ENCODE measurements around the gene MYO18A.

The MYO18A gene

DNA sequence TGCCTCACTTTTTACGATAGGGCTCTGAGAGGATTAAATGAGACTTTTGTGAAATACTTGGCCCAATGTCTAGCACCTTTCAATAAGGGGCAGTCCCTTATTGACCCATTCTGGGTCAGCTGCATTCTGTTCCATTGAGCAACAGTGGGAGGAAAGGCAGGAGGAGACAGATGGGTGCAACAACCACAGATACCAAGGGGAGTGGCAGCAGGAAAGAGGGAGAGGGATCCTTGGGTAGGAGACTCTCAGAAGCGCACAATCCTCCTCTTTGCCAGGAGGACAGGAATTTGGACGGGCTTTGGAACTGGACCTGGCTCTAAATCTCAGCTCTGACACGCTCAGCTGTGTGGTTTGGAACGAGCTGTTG lies 133.7 kb downstream of the MYO18A start:
- Mint-ChIP-seq H3K27ac (peak overlapping the region; percentile 73), H3K36me3 (ENCODE audit: low read depth) (no peaks in the 10 kb centered on the region), H3K9me3 (no peaks in the 10 kb centered on the region), H3K27me3 (peaks cover 5% of the 10 kb centered on the region), H3K4me1 (ENCODE audit: low read depth) (peaks cover 64% of the 10 kb centered on the region), H3K4me3 (no peak overlapping the region)
- intact Hi-C loops (cut with micrococcal nuclease) = no loop called here

DNA sequence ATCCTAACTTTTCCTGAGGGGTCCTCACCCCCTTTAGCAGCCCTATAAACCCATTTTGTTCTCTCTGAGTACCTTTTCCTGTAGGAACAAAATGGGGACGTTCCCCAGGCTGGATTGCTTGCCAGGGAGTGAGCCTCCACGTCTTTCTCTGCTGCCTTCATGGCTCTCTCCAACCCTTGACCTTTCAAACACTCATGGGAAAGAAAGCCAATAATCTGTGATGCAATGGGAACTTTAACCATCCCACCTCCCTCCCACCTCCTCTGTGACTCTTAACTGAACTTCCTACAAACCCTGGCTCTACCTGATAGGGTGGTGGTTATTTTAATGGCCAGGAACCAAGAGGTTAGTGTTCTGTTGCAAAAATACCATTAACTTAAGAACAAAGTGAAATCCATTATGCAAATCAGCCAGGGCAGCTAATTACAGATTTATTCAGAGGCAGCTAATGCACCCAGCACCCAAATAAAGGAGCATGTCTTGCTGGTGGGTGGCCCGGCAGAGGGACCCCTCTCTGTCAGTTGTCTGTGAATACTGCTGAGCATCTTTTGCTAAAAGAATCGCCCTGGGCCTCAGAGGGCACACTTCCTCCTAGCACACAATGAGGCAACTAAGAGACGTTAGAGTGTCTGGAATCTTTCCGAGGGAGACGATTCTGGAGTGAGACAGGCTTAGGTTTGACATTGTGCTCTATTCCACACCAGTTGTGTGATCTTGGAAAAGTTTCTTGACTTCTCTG lies 134.3 kb downstream of the MYO18A start:
- intact Hi-C loops (cut with micrococcal nuclease) = no loop called here

DNA sequence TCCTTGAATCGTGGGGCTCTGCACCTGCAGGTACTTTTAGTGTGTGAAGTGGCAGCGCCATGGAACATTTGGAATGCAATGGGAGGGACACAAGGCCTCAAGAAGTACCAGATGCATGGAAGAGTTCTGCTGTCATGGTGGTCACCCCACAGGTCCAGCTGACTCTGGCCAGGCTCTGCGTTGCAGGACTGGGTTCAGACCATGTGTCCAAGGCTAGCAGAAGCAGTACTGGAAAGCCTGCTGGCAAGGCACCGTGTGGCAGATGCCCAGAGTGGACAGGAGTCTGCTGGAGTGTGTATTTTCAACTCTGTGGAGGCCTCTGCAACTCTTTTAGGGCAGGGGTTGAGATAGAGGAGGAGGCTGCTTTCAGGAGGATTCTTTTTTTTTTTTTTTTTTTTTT lies 135.2 kb downstream of the MYO18A start:
- no peaks in the 10 kb centered on the region for H3K9me3 Mint-ChIP-seq

More for the DNA sequence above, 134.3 kb downstream of the MYO18A start:
- H3K9me3 Mint-ChIP-seq = no peaks in the 10 kb centered on the region
- H3K27me3 Mint-ChIP-seq = peaks cover 5% of the 10 kb centered on the region
- peaks cover 70% of the 10 kb centered on the region for H3K4me1 Mint-ChIP-seq (ENCODE audit: low read depth)
- peak overlapping the region; percentile 73 for H3K27ac Mint-ChIP-seq
- H3K4me3 Mint-ChIP-seq = no peak overlapping the region
- H3K36me3 Mint-ChIP-seq (ENCODE audit: low read depth) = no peaks in the 10 kb centered on the region

DNA sequence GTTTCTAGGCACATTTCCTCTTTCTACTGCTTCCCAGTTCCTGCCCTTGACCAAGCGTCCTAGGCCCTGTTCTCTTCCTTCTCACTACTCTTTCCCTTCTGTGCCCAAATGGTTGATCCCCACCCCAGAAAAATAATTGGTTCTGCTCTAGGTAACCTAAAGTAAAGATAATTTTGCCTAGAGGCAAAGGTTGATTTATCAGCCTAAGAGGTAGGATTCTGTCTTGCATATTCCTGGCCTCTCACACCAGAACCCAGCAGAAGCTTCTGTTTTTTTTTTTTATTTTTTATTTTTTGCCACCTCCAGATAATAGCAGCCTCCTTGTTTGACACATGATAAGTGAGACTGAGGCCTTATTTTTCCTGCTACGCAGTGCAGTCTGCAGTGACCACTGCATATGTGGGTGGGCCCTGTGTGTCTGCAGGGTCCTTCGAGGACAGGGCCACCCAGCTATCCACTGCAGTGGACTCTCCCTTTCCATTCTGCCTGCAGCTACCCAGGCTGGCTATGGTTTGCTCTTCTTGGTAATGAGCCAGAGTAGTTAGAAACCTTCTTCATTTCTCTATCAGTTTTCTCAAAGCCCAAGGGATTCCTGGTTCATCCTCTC lies 136.6 kb downstream of the MYO18A start:
- H3K4me3 Mint-ChIP-seq = peak overlapping the region; percentile 17
- H3K27ac Mint-ChIP-seq = peak overlapping the region; percentile 95
- intact Hi-C loops (cut with micrococcal nuclease) = loop anchor here (5.0 kb wide), 2 partner anchors 34 to 69 kb away; no protein-coding TSS in a partner anchor
- no peaks in the 10 kb centered on the region for H3K36me3 Mint-ChIP-seq (ENCODE audit: low read depth)
- H3K9me3 Mint-ChIP-seq = no peaks in the 10 kb centered on the region
- peaks cover 75% of the 10 kb centered on the region for H3K4me1 Mint-ChIP-seq (ENCODE audit: low read depth)
- peaks cover 3% of the 10 kb centered on the region for H3K27me3 Mint-ChIP-seq

More for the DNA sequence above, 135.2 kb downstream of the MYO18A start:
- Mint-ChIP-seq H3K4me1 (ENCODE audit: low read depth) (peaks cover 79% of the 10 kb centered on the region), H3K27me3 (peaks cover 5% of the 10 kb centered on the region), H3K36me3 (ENCODE audit: low read depth) (no peaks in the 10 kb centered on the region), H3K4me3 (no peak overlapping the region), H3K27ac (peak overlapping the region; percentile 95)
- intact Hi-C loops (cut with micrococcal nuclease) = no loop called here

DNA sequence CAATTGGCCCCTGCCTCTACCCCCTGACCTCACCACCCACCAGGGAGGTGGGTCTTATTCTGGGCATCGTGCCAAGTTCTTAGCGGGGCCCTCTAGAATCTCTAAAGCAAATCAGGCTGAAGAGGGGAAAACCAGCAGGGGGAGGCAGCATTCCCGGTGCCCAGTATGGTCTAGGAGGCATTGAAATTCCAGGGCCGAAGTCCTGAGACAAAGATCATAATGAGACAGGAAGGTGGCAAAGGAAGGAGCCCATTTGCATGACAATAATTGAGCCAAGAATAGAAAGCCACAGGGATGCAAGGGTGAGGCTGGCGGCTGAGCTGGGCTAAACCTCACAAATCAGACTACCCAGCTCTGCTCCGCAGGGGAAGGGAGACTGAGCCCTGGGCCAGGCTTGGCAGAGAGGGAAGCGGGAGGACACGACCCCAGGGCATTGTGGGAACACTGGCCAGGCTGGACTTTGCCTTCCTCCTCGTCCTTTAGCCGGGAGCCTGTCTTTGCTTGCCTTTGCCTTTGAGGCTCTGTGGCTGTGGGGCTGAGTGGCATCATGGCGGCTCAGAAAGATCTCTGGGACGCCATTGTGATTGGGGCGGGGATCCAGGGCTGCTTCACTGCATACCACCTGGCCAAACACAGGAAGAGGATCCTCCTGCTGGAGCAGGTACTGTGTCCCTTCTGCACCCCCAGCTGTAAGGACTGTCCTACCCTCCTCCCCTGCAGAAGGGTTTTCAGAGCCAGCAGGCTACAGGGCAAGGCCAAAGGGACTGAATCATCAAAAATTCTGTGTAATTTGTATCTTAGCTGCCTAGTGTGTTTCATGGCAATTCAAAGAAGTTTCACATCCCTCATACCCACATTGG lies 137.3 kb downstream of the MYO18A start, which contains the start of gene PIPOX:
TSS of gene PIPOX (plus strand) at position 463 of the 860 bp plus-strand sequence. CDS start at position 548, 85 bp downstream.
- no peaks in the 10 kb centered on the region for H3K36me3 Mint-ChIP-seq (ENCODE audit: low read depth)
- intact Hi-C loops (cut with micrococcal nuclease) = loop anchor here (5.0 kb wide), 2 partner anchors 34 to 69 kb away; no protein-coding TSS in a partner anchor
- H3K4me1 Mint-ChIP-seq (ENCODE audit: low read depth) = peaks cover 68% of the 10 kb centered on the region
- peak within 1 kb of the TSS; percentile 70 for H3K4me3 Mint-ChIP-seq
- H3K27me3 Mint-ChIP-seq = no peaks in the 10 kb centered on the region
- H3K27ac Mint-ChIP-seq = peak within 1 kb of the TSS; percentile 95
- H3K9me3 Mint-ChIP-seq = no peaks in the 10 kb centered on the region

DNA sequence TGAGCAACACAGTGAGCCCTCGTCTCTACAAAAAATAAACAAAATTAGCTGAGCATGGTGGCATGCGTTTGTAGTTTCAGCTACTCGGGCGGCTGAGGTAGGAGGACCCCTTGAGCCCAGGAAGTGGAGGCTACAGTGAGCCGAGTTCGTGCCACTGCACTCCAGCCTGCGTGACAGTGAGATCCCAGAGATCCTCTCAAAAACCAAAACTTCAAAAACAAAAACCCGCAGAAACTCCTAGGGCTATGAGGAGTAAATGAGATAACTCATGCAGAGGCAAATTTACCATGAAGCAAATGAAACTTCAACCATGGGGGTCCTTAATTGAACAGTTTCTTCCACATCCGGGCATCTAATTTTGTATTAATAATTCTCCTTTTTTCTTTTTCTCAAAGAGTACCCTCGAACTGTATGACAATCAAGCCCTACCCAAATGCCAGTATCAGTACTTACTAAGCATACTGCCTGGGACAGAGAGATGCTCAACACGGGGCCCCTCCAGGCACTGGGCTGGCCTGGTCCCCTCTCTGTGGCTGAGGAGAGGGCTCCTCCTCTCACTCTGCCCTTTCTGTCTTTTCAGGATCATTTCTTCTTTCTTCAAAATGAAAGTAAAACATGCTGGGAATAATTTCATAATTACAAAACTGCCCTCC lies 138.0 kb downstream of the MYO18A start:
- H3K27ac Mint-ChIP-seq = peak overlapping the region; percentile 95
- H3K36me3 Mint-ChIP-seq (ENCODE audit: low read depth) = no peaks in the 10 kb centered on the region
- H3K27me3 Mint-ChIP-seq = no peaks in the 10 kb centered on the region
- H3K4me1 Mint-ChIP-seq (ENCODE audit: low read depth) = peaks cover 68% of the 10 kb centered on the region
- intact Hi-C loops (cut with micrococcal nuclease) = loop anchor here (5.0 kb wide), 2 partner anchors 35 to 70 kb away; no protein-coding TSS in a partner anchor
- no peaks in the 10 kb centered on the region for H3K9me3 Mint-ChIP-seq
- peak overlapping the region; percentile 70 for H3K4me3 Mint-ChIP-seq

DNA sequence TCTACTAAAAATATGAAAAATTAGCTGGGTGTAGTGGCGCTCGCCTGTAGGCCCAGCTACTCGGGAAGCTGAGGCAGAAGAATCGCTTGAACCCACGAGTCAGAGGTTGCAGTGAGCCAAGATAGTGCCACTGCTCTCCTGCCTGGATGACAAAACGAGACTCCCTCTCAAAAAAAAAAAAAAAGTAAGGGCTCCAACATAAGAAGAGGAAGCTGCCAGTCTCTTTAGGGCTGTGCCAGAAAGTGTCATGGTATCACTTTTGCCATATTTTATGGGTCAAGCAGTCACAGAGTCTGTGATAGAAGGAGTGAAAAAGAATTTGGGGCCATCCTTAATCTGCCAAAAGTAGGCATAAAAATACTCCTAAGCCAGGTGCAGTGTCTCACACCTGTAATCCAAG lies 138.6 kb downstream of the MYO18A start:
- H3K27ac Mint-ChIP-seq = peak overlapping the region; percentile 95
- intact Hi-C loops (cut with micrococcal nuclease) = loop anchor here (5.0 kb wide), 2 partner anchors 36 to 71 kb away; no protein-coding TSS in a partner anchor
- no peak overlapping the region for H3K4me3 Mint-ChIP-seq
- no peaks in the 10 kb centered on the region for H3K27me3 Mint-ChIP-seq
- H3K36me3 Mint-ChIP-seq (ENCODE audit: low read depth) = no peaks in the 10 kb centered on the region
- peaks cover 62% of the 10 kb centered on the region for H3K4me1 Mint-ChIP-seq (ENCODE audit: low read depth)
- no peaks in the 10 kb centered on the region for H3K9me3 Mint-ChIP-seq

DNA sequence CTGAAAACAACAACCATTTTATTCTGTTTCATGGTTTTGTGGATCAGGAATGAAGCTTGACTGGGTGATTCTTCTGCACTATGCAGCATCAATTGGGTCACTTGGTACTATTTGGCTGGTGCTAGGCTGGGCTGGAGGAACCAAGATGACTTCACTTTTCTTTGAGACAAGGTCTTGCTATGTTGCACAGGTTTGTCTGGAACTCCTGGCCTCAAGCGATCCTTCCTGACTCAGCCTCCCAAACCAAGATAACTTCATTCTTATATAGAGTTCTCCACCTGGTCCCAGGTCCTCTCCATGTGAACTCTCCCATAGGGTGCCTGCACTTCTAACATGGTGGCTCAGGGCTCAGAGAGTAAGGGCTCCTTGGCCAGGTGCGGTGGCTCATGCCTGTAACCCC lies 139.1 kb downstream of the MYO18A start:
- Mint-ChIP-seq H3K27ac (peak overlapping the region; percentile 95), H3K4me3 (no peak overlapping the region), H3K4me1 (ENCODE audit: low read depth) (peaks cover 62% of the 10 kb centered on the region), H3K36me3 (ENCODE audit: low read depth) (no peaks in the 10 kb centered on the region), H3K9me3 (no peaks in the 10 kb centered on the region), H3K27me3 (no peaks in the 10 kb centered on the region)
- intact Hi-C loops (cut with micrococcal nuclease) = loop anchor here (5.0 kb wide), 2 partner anchors 36 to 71 kb away; no protein-coding TSS in a partner anchor

DNA sequence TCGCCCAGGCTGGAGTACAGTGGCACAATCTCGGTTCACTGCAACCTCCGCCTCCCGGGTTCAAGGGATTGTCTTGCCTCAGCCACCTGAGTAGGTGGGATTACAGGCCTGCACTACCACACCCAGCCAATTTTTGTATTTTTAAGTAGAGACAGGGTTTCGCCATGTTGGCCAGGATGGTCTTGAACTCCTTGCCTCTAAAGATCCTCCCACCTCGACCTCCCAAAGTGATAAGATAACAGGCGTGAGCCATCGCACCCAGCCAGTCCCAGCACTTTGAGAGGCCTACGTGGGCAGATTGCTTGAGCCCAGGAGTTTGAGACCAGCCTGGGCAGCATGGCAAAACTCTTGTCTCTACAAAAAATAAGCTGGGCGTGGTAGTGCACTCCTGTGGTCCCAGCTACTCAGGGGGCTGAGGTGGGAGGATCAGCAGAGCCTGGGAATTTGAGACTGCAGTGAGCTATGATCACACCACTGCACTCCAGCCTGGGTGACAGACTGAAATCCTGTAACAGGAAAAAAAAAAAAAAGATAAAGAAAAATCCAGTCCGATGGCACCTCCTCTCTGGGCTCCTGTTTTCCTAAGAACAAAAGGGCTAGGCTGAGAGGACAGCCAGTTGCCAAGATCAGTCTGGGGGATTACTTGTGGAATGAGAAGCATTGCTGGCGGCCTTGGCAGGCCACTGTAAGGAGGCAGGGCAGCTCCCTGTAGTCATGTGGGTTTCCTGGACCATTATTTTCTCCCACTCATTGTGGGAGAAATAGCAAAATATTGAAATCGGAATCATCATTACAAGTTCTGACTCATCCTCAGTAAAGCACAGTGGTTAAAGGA lies 140.2 kb downstream of the MYO18A start:
- no peaks in the 10 kb centered on the region for H3K36me3 Mint-ChIP-seq (ENCODE audit: low read depth)
- peak overlapping the region; percentile 32 for H3K27ac Mint-ChIP-seq
- H3K9me3 Mint-ChIP-seq = peaks cover 6% of the 10 kb centered on the region
- H3K4me1 Mint-ChIP-seq (ENCODE audit: low read depth) = peaks cover 59% of the 10 kb centered on the region
- peaks cover 8% of the 10 kb centered on the region for H3K27me3 Mint-ChIP-seq
- no peak overlapping the region for H3K4me3 Mint-ChIP-seq
- intact Hi-C loops (cut with micrococcal nuclease) = loop anchor here (5.0 kb wide), 2 partner anchors 37 to 72 kb away; no protein-coding TSS in a partner anchor

DNA sequence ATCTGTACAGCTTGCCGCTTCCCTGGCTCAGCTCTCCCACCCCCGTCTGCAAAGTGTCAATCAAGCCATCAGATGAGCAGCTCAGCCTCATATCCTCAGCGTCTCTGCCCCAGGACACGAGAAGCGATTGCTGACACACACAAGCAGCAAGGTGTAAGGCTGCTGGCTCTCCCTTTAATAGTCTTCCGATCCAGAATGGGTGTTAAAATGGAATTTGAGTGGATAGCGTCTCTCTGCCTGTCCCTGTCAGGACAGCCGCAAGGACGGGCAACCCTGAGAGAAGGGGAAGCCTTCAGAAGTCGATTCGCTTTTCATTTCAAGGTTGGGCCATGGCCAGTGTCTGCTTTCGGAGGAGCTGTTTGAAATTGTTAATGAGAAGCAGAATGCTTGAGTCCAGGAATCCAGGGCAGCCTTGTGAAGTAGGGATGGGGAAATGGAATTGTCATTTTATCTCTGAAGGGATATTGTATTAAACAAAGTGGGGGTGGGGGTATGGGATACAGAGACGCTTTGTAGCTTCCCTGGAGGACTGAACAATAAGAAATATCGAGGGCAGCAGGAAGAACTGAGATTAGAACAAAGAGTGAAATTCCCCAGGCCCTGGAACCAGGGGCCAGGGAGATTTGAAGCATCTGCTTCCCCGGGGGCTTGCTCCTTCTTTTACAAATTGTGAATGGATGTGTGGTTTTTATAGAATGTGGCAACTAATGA lies 142.0 kb downstream of the MYO18A start:
- Mint-ChIP-seq H3K27me3 (peaks cover 20% of the 10 kb centered on the region), H3K4me1 (ENCODE audit: low read depth) (peaks cover 42% of the 10 kb centered on the region), H3K4me3 (no peak overlapping the region), H3K9me3 (peaks cover 16% of the 10 kb centered on the region), H3K36me3 (ENCODE audit: low read depth) (peaks cover 6% of the 10 kb centered on the region), H3K27ac (no peak overlapping the region)
- intact Hi-C loops (cut with micrococcal nuclease) = no loop called here

DNA sequence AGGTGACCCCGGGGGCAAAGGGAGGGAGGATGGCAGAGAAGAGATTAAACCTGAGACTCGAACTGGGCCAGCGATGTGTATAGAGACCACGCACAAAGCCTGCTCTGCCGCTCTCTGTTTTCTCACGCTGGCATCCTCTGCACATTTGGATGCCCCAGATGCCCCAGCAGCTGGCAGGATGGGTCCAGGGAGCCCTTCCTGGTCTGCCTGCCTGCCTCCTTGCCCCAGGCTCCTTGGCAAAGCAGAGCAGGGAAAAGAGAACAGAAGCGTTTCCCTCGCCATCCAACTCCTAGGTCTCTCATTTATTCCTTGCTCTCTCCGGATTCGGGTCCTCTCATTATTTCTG lies 142.5 kb downstream of the MYO18A start:
- no peak overlapping the region for H3K4me3 Mint-ChIP-seq
- H3K4me1 Mint-ChIP-seq (ENCODE audit: low read depth) = peaks cover 41% of the 10 kb centered on the region
- intact Hi-C loops (cut with micrococcal nuclease) = no loop called here
- H3K27me3 Mint-ChIP-seq = peaks cover 22% of the 10 kb centered on the region
- H3K9me3 Mint-ChIP-seq = peaks cover 16% of the 10 kb centered on the region
- H3K27ac Mint-ChIP-seq = no peak overlapping the region
- H3K36me3 Mint-ChIP-seq (ENCODE audit: low read depth) = peaks cover 6% of the 10 kb centered on the region

DNA sequence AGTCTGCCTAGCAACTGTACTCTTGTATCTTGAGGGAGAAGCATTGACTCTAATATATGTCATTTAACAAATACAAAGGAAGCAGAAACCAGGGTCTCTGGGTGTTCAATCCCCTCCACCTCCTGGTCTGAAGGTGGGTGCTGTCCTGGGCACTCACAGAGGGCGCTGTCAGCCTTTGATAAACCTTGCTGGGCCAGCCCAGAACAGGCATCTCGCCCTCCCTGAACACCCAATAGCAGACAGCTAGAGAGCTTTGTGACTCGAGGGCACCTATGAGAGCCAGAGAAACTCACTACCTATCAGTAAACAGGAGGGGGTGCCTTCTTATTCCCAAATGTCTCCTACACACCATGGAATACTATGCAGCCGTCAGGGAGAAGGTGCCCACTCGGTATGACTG lies 143.6 kb downstream of the MYO18A start:
- intact Hi-C loops (cut with micrococcal nuclease) = no loop called here
- Mint-ChIP-seq H3K4me1 (ENCODE audit: low read depth) (peaks cover 41% of the 10 kb centered on the region), H3K27me3 (peaks cover 32% of the 10 kb centered on the region), H3K36me3 (ENCODE audit: low read depth) (peaks cover 6% of the 10 kb centered on the region), H3K4me3 (no peak overlapping the region), H3K27ac (no peak overlapping the region), H3K9me3 (peaks cover 16% of the 10 kb centered on the region)
